DMS 273 treated with DMSO at 0.1 percent for 48 hours (cell line): ENCODE results near the gene RPL36A.

Source experiments
- DNase-seq: peaks from one replicate; lab custom pipeline; 2025; lab: John Stamatoyannopoulos, UW

The RPL36A gene

GRCh38 chrX:101442085-101442484 lies 51.3 kb downstream of the RPL36A start:
- no peak for DNase-seq
